IMR-90 (cell line): Measurements from ENCODE around the gene CDH13. TPM values are rescaled to one million over a fixed set of nuclear protein-coding genes. Genes with fewer than 3 reads are reported as not detected.

ENCODE experiments used
- ATAC-seq: fragments of 200-7000 bp; cut with Tn5 transposase; 2 replicates; pipeline ENCODE4 v1.9.1; 2020; ENCODE audit warnings: low read depth, mild to moderate bottlenecking, moderate library complexity
- BruUV-seq: library from RNA; stranded (reverse); fragments of 400-500 nt; replicated peaks from 2 replicates; lab custom pipeline; 2021; lab: Mats Ljungman, UMichigan
- CTCF ChIA-PET: fragments of 300-600 bp; formaldehyde crosslinking; extraction: SDS; loops from one replicate; lab custom pipeline; 2021; ENCODE audit warnings: antibody characterized with exemption; lab: Yijun Ruan, JAX
- POLR2A ChIA-PET: fragments of 300-600 bp; sonication (Branson Sonifier 250); formaldehyde crosslinking; loops from one replicate; lab custom pipeline; 2022; ENCODE audit warnings: antibody characterized with exemption; ENCODE audit not compliant: unreplicated experiment; lab: Charles Lee
- DNase-seq: peaks from one replicate; pipeline ENCODE4 v3.0.0; 2013
- H2AFZ ChIP-seq: replicated peaks from 2 replicates; pipeline ENCODE3; 2013; ENCODE audit warnings: low read length, mild to moderate bottlenecking; ENCODE audit not compliant: poor library complexity
- H2AK5ac ChIP-seq: 2 replicates; pipeline ENCODE4 v1.6.1; 2013; ENCODE audit warnings: low read depth, low read length, inconsistent platforms
- H2AK9ac ChIP-seq: replicated peaks from 2 replicates; pipeline ENCODE3; 2013; ENCODE audit warnings: mild to moderate bottlenecking, low read depth, low read length, moderate library complexity; ENCODE audit not compliant: poor library complexity
- H2BK120ac ChIP-seq: 2 replicates; pipeline ENCODE4 v1.6.1; 2013; ENCODE audit warnings: low read depth, low read length, inconsistent platforms
- H2BK15ac ChIP-seq: 3 replicates; pipeline ENCODE4 v1.6.1; 2013; ENCODE audit warnings: low read depth, low read length, inconsistent platforms
- H2BK20ac ChIP-seq: 2 replicates; pipeline ENCODE4 v1.6.1; 2013; ENCODE audit warnings: low read depth, mild to moderate bottlenecking, inconsistent platforms, low read length, moderate library complexity
- H2BK5ac ChIP-seq: 2 replicates; pipeline ENCODE4 v1.6.1; 2013; ENCODE audit warnings: mild to moderate bottlenecking, low read depth, low read length, inconsistent platforms; ENCODE audit not compliant: poor library complexity, severe bottlenecking
- H3K14ac ChIP-seq: replicated peaks from 2 replicates; pipeline ENCODE4 v1.6.1; 2013; ENCODE audit warnings: low read depth, low read length, inconsistent platforms
- H3K18ac ChIP-seq: 2 replicates; pipeline ENCODE4 v1.6.1; 2013; ENCODE audit warnings: low read depth, low read length, control low read depth
- H3K23ac ChIP-seq: 2 replicates; pipeline ENCODE4 v1.6.1; 2013; ENCODE audit warnings: low read depth, low read length, inconsistent platforms
- H3K27ac ChIP-seq: 2 replicates; pipeline ENCODE4 v1.5.1; 2013; ENCODE audit warnings: mild to moderate bottlenecking, control low read depth, low read length; ENCODE audit not compliant: insufficient read depth
- H3K27me3 ChIP-seq: 2 replicates; pipeline ENCODE4 v1.6.1; 2013; ENCODE audit warnings: low read length; ENCODE audit not compliant: control insufficient read depth, insufficient read depth
- H3K36me3 ChIP-seq: 2 replicates; pipeline ENCODE4 v1.6.1; 2013; ENCODE audit warnings: low read length, mixed read lengths; ENCODE audit not compliant: control insufficient read depth, insufficient read depth
- H3K4ac ChIP-seq: 2 replicates; pipeline ENCODE4 v1.6.1; 2013; ENCODE audit warnings: low read depth, low read length, inconsistent platforms
- H3K4me1 ChIP-seq: 2 replicates; pipeline ENCODE4 v1.6.1; 2013; ENCODE audit warnings: low read length, mixed read lengths; ENCODE audit not compliant: control insufficient read depth, insufficient read depth
- H3K4me2 ChIP-seq: 2 replicates; pipeline ENCODE4 v1.6.1; 2013; ENCODE audit warnings: low read depth, mild to moderate bottlenecking, control low read depth, low read length, moderate library complexity
- H3K4me3 ChIP-seq: 2 replicates; pipeline ENCODE4 v1.5.1; 2013; ENCODE audit warnings: low read depth, mild to moderate bottlenecking, control low read depth, low read length, moderate library complexity; ENCODE audit not compliant: insufficient read depth
- H3K56ac ChIP-seq: 2 replicates; pipeline ENCODE4 v1.6.1; 2013; ENCODE audit warnings: low read length, inconsistent platforms; ENCODE audit not compliant: insufficient read depth; ENCODE audit errors: extremely low read depth
- H3K79me1 ChIP-seq, 2 experiments: 2 replicates each; pipeline ENCODE4 v1.6.1; 2013; ENCODE audit warnings: low read length in 2 of 2, inconsistent platforms in 1 of 2, low read depth in 1 of 2
- H3K9ac ChIP-seq: 2 replicates; pipeline ENCODE4 v1.6.1; 2013; ENCODE audit warnings: low read depth, low read length, control low read depth
- H3K9me1 ChIP-seq: 2 replicates; pipeline ENCODE4 v1.6.1; 2013; ENCODE audit warnings: low read length, inconsistent platforms; ENCODE audit not compliant: insufficient read depth
- H3K9me3 ChIP-seq: 2 replicates; pipeline ENCODE4 v1.6.1; 2013; ENCODE audit warnings: low read length; ENCODE audit not compliant: control insufficient read depth, insufficient read depth
- H4K20me1 ChIP-seq: 2 replicates; pipeline ENCODE4 v1.6.1; 2013; ENCODE audit warnings: low read length, inconsistent platforms; ENCODE audit not compliant: insufficient read depth
- H4K5ac ChIP-seq: 2 replicates; pipeline ENCODE4 v1.6.1; 2013; ENCODE audit warnings: mild to moderate bottlenecking, low read depth, low read length, control low read depth
- H4K8ac ChIP-seq, 2 experiments: 2 replicates each; pipeline ENCODE4 v1.6.1; 2013; ENCODE audit warnings: low read depth in 2 of 2, low read length in 2 of 2, control low read depth in 1 of 2, inconsistent platforms in 1 of 2
- H4K91ac ChIP-seq: 2 replicates; pipeline ENCODE4 v1.6.1; 2013; ENCODE audit warnings: low read depth, low read length, inconsistent platforms; ENCODE audit not compliant: insufficient read depth
- WGBS, 2 experiments: methylation state at CpG; one replicate each; pipeline versions ENCODE4 v1.1.5 to v1.1.7; 2013; ENCODE audit warnings: missing lambda C conversion rate in 2 of 2; ENCODE audit not compliant: insufficient read length in 1 of 2; ENCODE audit errors: extremely low coverage in 2 of 2; 5-methylcytosine and 5-hydroxymethylcytosine counted together
- dilution Hi-C: fragments of 300-500 bp; cut with HindIII; formaldehyde crosslinking; loops from one replicate; pipeline ENCODE4 v1.14.3; 2018; ENCODE audit warnings: low sequenced_read_pairs; ENCODE audit not compliant: unreplicated experiment
- in situ Hi-C: fragments of 300-500 bp; cut with MboI; formaldehyde crosslinking; loops from 3 replicates; pipeline ENCODE4 v1.14.3; 2019; ENCODE audit warnings: low sequenced_read_pairs, inconsistent platforms, mixed read lengths
- intact Hi-C: fragments of 100-400 bp; cut with micrococcal nuclease; formaldehyde crosslinking; loops from 2 replicates; pipeline ENCODE4 v1.10.0; 2022
- polyA plus RNA-seq, 3 experiments: library from polyadenylated mRNA; depleted of rRNA; stranded (reverse); fragments of >200 nt; gene quantifications; 2 replicates each; pipeline ENCODE4 v1.2.3, GENCODE V29; 2012; ENCODE audit warnings: low replicate concordance in 1 of 3
- total RNA-seq: library from RNA; depleted of rRNA; stranded (reverse); fragments of >200 nt; gene quantifications from 2 replicates; pipeline ENCODE4 v1.2.3, GENCODE V29; 2012
- TF ChIP-seq, protein P1 (sequence below): fragments of 150-350 bp; IDR thresholded peaks from 2 replicates; pipeline ENCODE4 v1.6.1; 2016; ENCODE audit warnings: low read depth, mild to moderate bottlenecking, low read length, moderate library complexity, borderline replicate concordance

CDH13 gene
- total and polyA plus RNA-seq, 2 of the 4 experiments (the other 2 are of a cell fraction): 61.6 to 74.7 TPM

- ATAC-seq: no peak
- Histone ChIP-seq H4K91ac (peak overlapping the region; percentile 69), H2BK120ac (peak overlapping the region; percentile 98), H4K5ac (peak overlapping the region; percentile 18; the same call in 1 of the 2 replicates), H3K4me2 (no peak overlapping the region), H2BK15ac (peak overlapping the region; percentile 82), H3K9me3 (no peaks in the 10 kb centered on the region), H3K18ac (peak overlapping the region; percentile 38; the same call in 1 of the 2 replicates), H2BK5ac (no peak overlapping the region), H2AK9ac (peak overlapping the region; percentile 81), H3K79me1 (peaks cover 49 to 85% of the 10 kb centered on the region in 2 experiments), H4K8ac (peak overlapping the region; percentile 56 to 90; a peak in 3 of 4 replicates), H4K20me1 (no peaks in the 10 kb centered on the region), H3K27me3 (no peaks in the 10 kb centered on the region), H3K9ac (no peak overlapping the region), H3K9me1 (peaks cover 48% of the 10 kb centered on the region), H3K4me1 (peaks cover 20% of the 10 kb centered on the region), H3K36me3 (no peaks in the 10 kb centered on the region), H2AFZ (peak overlapping the region; percentile 5), H3K4me3 (no peak overlapping the region), H3K56ac (no peak overlapping the region), H2AK5ac (peak overlapping the region; percentile 91), H3K4ac (peak overlapping the region; percentile 31), H3K23ac (peak overlapping the region; percentile 14; the same call in 1 of the 2 replicates), H3K14ac (peak overlapping the region; percentile 29), H2BK20ac (peak overlapping the region; percentile 68), H3K27ac (no peak overlapping the region)
- in situ Hi-C loops (no loop called here), dilution Hi-C loops (no loop called here), intact Hi-C loops (loop anchor here (5.0 to 10.0 kb wide), 4 partner anchors 102 to 500 kb away; no protein-coding TSS in a partner anchor)
- TF ChIP-seq, protein P1, sequence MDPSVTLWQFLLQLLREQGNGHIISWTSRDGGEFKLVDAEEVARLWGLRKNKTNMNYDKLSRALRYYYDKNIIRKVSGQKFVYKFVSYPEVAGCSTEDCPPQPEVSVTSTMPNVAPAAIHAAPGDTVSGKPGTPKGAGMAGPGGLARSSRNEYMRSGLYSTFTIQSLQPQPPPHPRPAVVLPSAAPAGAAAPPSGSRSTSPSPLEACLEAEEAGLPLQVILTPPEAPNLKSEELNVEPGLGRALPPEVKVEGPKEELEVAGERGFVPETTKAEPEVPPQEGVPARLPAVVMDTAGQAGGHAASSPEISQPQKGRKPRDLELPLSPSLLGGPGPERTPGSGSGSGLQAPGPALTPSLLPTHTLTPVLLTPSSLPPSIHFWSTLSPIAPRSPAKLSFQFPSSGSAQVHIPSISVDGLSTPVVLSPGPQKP: no peak
- CTCF ChIA-PET: no interaction called here
- 100% methylated on average over 1 of the region's 2 CpGs; no CpG with 5 or more reads in 1 of the 2 experiments for WGBS, 2 experiments
- no TSS peak for BruUV-seq
- DNase-seq: no peak
- POLR2A ChIA-PET: no interaction called here
Observed at GRCh38 chr16:82634955-82635610, 8.3 kb downstream of the CDH13 start.
